ENCODE measurements around the gene ZNF568.

ZNF568 gene

GRCh38 chr19:36915992-36916830 is at the start of gene ZNF568, which contains the start of gene ZNF829:
TSS of gene ZNF568 (plus strand) at chr19:36916332. CDS start at chr19:36922771, 6,439 bp downstream.
TSS of gene ZNF829 (minus strand) at chr19:36916291. CDS start at chr19:36915167, 1,124 bp downstream.
- peak; percentile 96 for DNase-seq (ENCODE audit: low read depth)

- no peak for DNase-seq (ENCODE audit: low read depth)
Observed at GRCh38 chr19:36876993-36877938, 38.9 kb upstream of the ZNF568 start.

GRCh38 chr19:36891768-36892357 is 24.3 kb upstream of the ZNF568 start:
- DNase-seq (ENCODE audit: low read depth) = no peak

- no peak for DNase-seq (ENCODE audit: low read depth)
Observed at GRCh38 chr19:36894849-36895383, 21.2 kb upstream of the ZNF568 start.

GRCh38 chr19:36898422-36898821 is 17.7 kb upstream of the ZNF568 start:
- no peak for DNase-seq (ENCODE audit: low read depth)

GRCh38 chr19:36916991-36917390 is 859 bp downstream of the ZNF568 start:
- no peak for DNase-seq (ENCODE audit: low read depth)

- no peak for DNase-seq (ENCODE audit: low read depth)
Observed at GRCh38 chr19:36918090-36918489, 2.0 kb downstream of the ZNF568 start.

- DNase-seq (ENCODE audit: low read depth) = no peak
Observed at GRCh38 chr19:36931684-36932083, 15.6 kb downstream of the ZNF568 start.

GRCh38 chr19:36939153-36939552 is 23.0 kb downstream of the ZNF568 start:
- DNase-seq (ENCODE audit: low read depth) = no peak

GRCh38 chr19:36950335-36951119 is 34.4 kb downstream of the ZNF568 start:
- no peak for DNase-seq (ENCODE audit: low read depth)

GRCh38 chr19:36962346-36962745 is 46.2 kb downstream of the ZNF568 start:
- no peak for DNase-seq (ENCODE audit: low read depth)

- DNase-seq (ENCODE audit: low read depth) = no peak
Observed at GRCh38 chr19:36963280-36963679, 47.1 kb downstream of the ZNF568 start.

- no peak for DNase-seq (ENCODE audit: low read depth)
Observed at GRCh38 chr19:36972571-36972970, 56.4 kb downstream of the ZNF568 start.

GRCh38 chr19:36973021-36973843 is 57.1 kb downstream of the ZNF568 start:
- no peak for DNase-seq (ENCODE audit: low read depth)

- DNase-seq (ENCODE audit: low read depth) = no peak
Observed at GRCh38 chr19:36973844-36974195, 57.7 kb downstream of the ZNF568 start.

- DNase-seq (ENCODE audit: low read depth) = no peak
Observed at GRCh38 chr19:36986131-36986530, 70.0 kb downstream of the ZNF568 start.

GRCh38 chr19:36986601-36987000 is 70.5 kb downstream of the ZNF568 start:
- no peak for DNase-seq (ENCODE audit: low read depth)

- DNase-seq (ENCODE audit: low read depth) = no peak
Observed at GRCh38 chr19:36987091-36987490, 71.0 kb downstream of the ZNF568 start.

GRCh38 chr19:36997152-36997842 is 81.2 kb downstream of the ZNF568 start:
- no peak for DNase-seq (ENCODE audit: low read depth)

GRCh38 chr19:36997843-36998235 is 81.7 kb downstream of the ZNF568 start:
- no peak for DNase-seq (ENCODE audit: low read depth)
